Testis (tissue), 5 donors: ENCODE measurements around the gene CAD. TPM values are rescaled to one million over a fixed set of nuclear protein-coding genes. Genes with fewer than 3 reads are reported as not detected.
A peak's percentile ranks its signal among the peaks of the same experiment; 100 is the strongest.

Experiments
- DNase-seq: peaks from one replicate; pipeline ENCODE4 v3.0.0-alpha.2; 2019
- H3K27ac ChIP-seq, 2 donors: fragments of 200-600 bp; sonication (generic); one replicate each; pipeline ENCODE4 v1.5.1; 2019
- H3K27me3 ChIP-seq: fragments of 200-600 bp; sonication (generic); one replicate; pipeline ENCODE4 v1.5.1; 2019
- H3K36me3 ChIP-seq: fragments of 200-600 bp; sonication (generic); one replicate; pipeline ENCODE4 v1.5.1; 2017; ENCODE audit warnings: low read depth; ENCODE audit errors: missing control alignments
- H3K4me1 ChIP-seq: fragments of 200-600 bp; sonication (generic); one replicate; pipeline ENCODE4 v1.5.1; 2019
- H3K4me3 ChIP-seq, 2 donors: fragments of 200-600 bp; sonication (generic); one replicate each; pipeline ENCODE4 v1.5.1; 2017 to 2019
- H3K9me3 ChIP-seq: fragments of 200-600 bp; sonication (generic); one replicate; pipeline ENCODE4 v1.5.1; 2017
- CTCF ChIP-seq, 3 experiments: fragments of 450-650 bp in 2 of 3; fragments of 200-600 bp in 1 of 3; sonication (generic) in 1 of 3; IDR thresholded peaks; one replicate each; pipeline ENCODE4 v1.5.1; 2016 to 2019; ENCODE audit warnings: antibody characterized with exemption in 3 of 3, mild to moderate bottlenecking in 2 of 3, moderate library complexity in 1 of 3
- POLR2A ChIP-seq: fragments of 450-650 bp; IDR thresholded peaks from one replicate; pipeline ENCODE4 v1.6.1; 2017; ENCODE audit warnings: antibody characterized with exemption, mild to moderate bottlenecking, moderate library complexity
- whole genome bisulfite sequencing, 2 donors: methylation state at CpG; one replicate each; pipeline ENCODE4 v1.1.5; 2018; 5-methylcytosine and 5-hydroxymethylcytosine counted together
- intact Hi-C: fragments of 100-400 bp; cut with DNase I; formaldehyde crosslinking; loops from one replicate; pipeline ENCODE4 v1.15.1; 2023; ENCODE audit warnings: low total_unique reads
- long read RNA-seq, 2 donors: transcript quantifications; one replicate each; lab custom pipeline, GENCODE V29; 2026
- polyA plus RNA-seq: library from polyadenylated mRNA; stranded (reverse); fragments of 350-450 nt; fragmentation: Illumina TruSeq; extraction: RNeasy Lipid Tissue Mini Kit (QIAGEN cat#74804); gene quantifications from one replicate; pipeline ENCODE4 v1.2.3, GENCODE V29; 2014; ENCODE audit warnings: low read depth, low replicate concordance; ENCODE audit not compliant: insufficient read depth
- total RNA-seq, 2 donors: library from RNA; depleted of rRNA; stranded (reverse); fragments of >200 nt; gene quantifications; one replicate each; pipeline ENCODE4 v1.2.3, GENCODE V29; 2016

The CAD gene
- 10 to 100 TPM; 62.5 to 66.9 TPM for total RNA-seq
- 40.0 TPM for polyA plus RNA-seq
- long read RNA-seq, donor 1, full-length matches to known transcripts, result 1 of 1 reads
- long read RNA-seq, donor 1, partial matches to known transcripts, result 0 of 1 reads
- long read RNA-seq, donor 1, other reads (novel, unspliced or antisense), result 0 of 1 reads
- long read RNA-seq, donor 2, partial matches to known transcripts, result 0 of 1 reads
- long read RNA-seq, donor 2, other reads (novel, unspliced or antisense), result 0 of 1 reads

GRCh38 chr2:27217173-27218121, at the start of gene CAD:
Gene CAD (plus strand): TSS chr2:27217369. CDS start chr2:27217552, 183 bp downstream.
- peak in 2 of 3 experiments; percentile 17 for TF ChIP-seq CTCF (IDR thresholded peaks at IDR 0.05)
- no peak for TF ChIP-seq POLR2A
- peaks cover 23% of the 10 kb centered on the region for H3K4me1 ChIP-seq
- peak within 1 kb of the TSS; percentile 64 to 81 for H3K4me3 ChIP-seq
- WGBS, 2 donors, result 10 to 11% methylated on average over 21 to 72 of the region's 72 CpGs
- DNase-seq, result peak; percentile 89
- H3K36me3 ChIP-seq, result no peaks in the 10 kb centered on the region
- peak within 1 kb of the TSS; percentile 69 to 80 for H3K27ac ChIP-seq
- no peaks in the 10 kb centered on the region for H3K27me3 ChIP-seq
- intact Hi-C loops, result loop anchor here (10.0 kb wide), 1 partner anchor 133 kb away; the partner anchor contains the start of gene KHK
- H3K9me3 ChIP-seq, result no peaks in the 10 kb centered on the region

GRCh38 chr2:27170581-27171337, 46.4 kb upstream of the CAD start:
- peak overlapping the region; percentile 22 to 33 for H3K27ac ChIP-seq
- H3K4me1 ChIP-seq, result peaks cover 10% of the 10 kb centered on the region
- H3K9me3 ChIP-seq, result no peaks in the 10 kb centered on the region
- intact Hi-C loops, result no loop called here
- 43 to 49% methylated on average over 6 of the region's 6 CpGs for WGBS, 2 donors
- H3K4me3 ChIP-seq, result no peak overlapping the region
- TF ChIP-seq POLR2A (no peak), CTCF (IDR thresholded peaks at IDR 0.05) (no peak)
- no peaks in the 10 kb centered on the region for H3K27me3 ChIP-seq
- no peaks in the 10 kb centered on the region for H3K36me3 ChIP-seq
- DNase-seq, result no peak

GRCh38 chr2:27171351-27171848, 45.8 kb upstream of the CAD start:
- no peak overlapping the region for H3K4me3 ChIP-seq
- DNase-seq, result no peak
- H3K9me3 ChIP-seq, result no peaks in the 10 kb centered on the region
- no peaks in the 10 kb centered on the region for H3K36me3 ChIP-seq
- no peak for TF ChIP-seq POLR2A
- TF ChIP-seq CTCF (IDR thresholded peaks at IDR 0.05), result no peak
- H3K27me3 ChIP-seq, result no peaks in the 10 kb centered on the region
- H3K27ac ChIP-seq, result no peak overlapping the region
- peaks cover 10% of the 10 kb centered on the region for H3K4me1 ChIP-seq
- intact Hi-C loops, result no loop called here
- 85 to 86% methylated on average over 8 of the region's 8 CpGs for WGBS, 2 donors

- intact Hi-C loops, result no loop called here
- DNase-seq, result no peak
- no peak for TF ChIP-seq POLR2A
- no peak for TF ChIP-seq CTCF (IDR thresholded peaks at IDR 0.05)
- H3K27me3 ChIP-seq, result no peaks in the 10 kb centered on the region
- H3K27ac ChIP-seq, result no peak overlapping the region
- no peak overlapping the region for H3K4me3 ChIP-seq
- 90 to 91% methylated on average over 5 to 6 of the region's 6 CpGs for whole genome bisulfite sequencing, 2 donors
- H3K4me1 ChIP-seq, result peaks cover 11% of the 10 kb centered on the region
- H3K9me3 ChIP-seq, result no peaks in the 10 kb centered on the region
- no peaks in the 10 kb centered on the region for H3K36me3 ChIP-seq
These were observed 42.5 kb upstream of the CAD start for GRCh38 chr2:27174638-27175037.
